H1 (cell line): ENCODE data around the gene AOAH. TPM values are rescaled to one million over a fixed set of nuclear protein-coding genes. Genes with fewer than 3 reads are reported as not detected.

ENCODE experiments used
- CTCF ChIA-PET: fragments of 300-600 bp; sonication (Branson Sonifier 250); formaldehyde crosslinking; loops from one replicate; lab custom pipeline; 2021; ENCODE audit not compliant: partially characterized antibody; lab: Charles Lee
- POLR2A ChIA-PET: fragments of 300-600 bp; sonication (Branson Sonifier 250); formaldehyde crosslinking; loops from one replicate; lab custom pipeline; 2021; ENCODE audit warnings: inconsistent platforms; ENCODE audit not compliant: partially characterized antibody; lab: Charles Lee
- DNase-seq, 2 experiments: peaks; one replicate each; pipeline versions ENCODE4 v3.0.0 to v3.0.0-alpha.2; 2010 to 2022; ENCODE audit warnings: low spot score in 2 of 2, low read depth in 1 of 2, mixed read lengths in 1 of 2
- FAIRE-seq: peaks from 2 replicates; lab custom pipeline; 2011; peaks lifted over from hg19 to GRCh38; lab: Jason Lieb, UNC
- H2AFZ ChIP-seq: 2 replicates; pipeline ENCODE4 v1.8.1; 2012; ENCODE audit warnings: low read length, inconsistent platforms
- H2AK5ac ChIP-seq: 2 replicates; pipeline ENCODE4 v1.6.1; 2013; ENCODE audit warnings: low read depth, low read length
- H2BK120ac ChIP-seq: replicated peaks from 2 replicates; pipeline ENCODE3; 2013; ENCODE audit warnings: low read depth, low read length, inconsistent platforms
- H2BK12ac ChIP-seq: 2 replicates; pipeline ENCODE4 v1.6.1; 2013; ENCODE audit warnings: low read depth, low read length
- H2BK15ac ChIP-seq: 2 replicates; pipeline ENCODE4 v1.6.1; 2013; ENCODE audit warnings: low read length
- H2BK20ac ChIP-seq: 2 replicates; pipeline ENCODE4 v1.6.1; 2013; ENCODE audit warnings: low read length
- H2BK5ac ChIP-seq: 2 replicates; pipeline ENCODE4 v1.6.1; 2013; ENCODE audit warnings: low read depth, low read length
- H3K14ac ChIP-seq: 2 replicates; pipeline ENCODE4 v1.6.1; 2013; ENCODE audit warnings: inconsistent platforms; ENCODE audit not compliant: insufficient read length
- H3K18ac ChIP-seq: 2 replicates; pipeline ENCODE4 v1.6.1; 2013; ENCODE audit warnings: low read length; ENCODE audit errors: extremely low read depth
- H3K23ac ChIP-seq: 2 replicates; pipeline ENCODE4 v1.6.1; 2013; ENCODE audit warnings: inconsistent platforms; ENCODE audit not compliant: insufficient read length
- H3K23me2 ChIP-seq: 2 replicates; pipeline ENCODE4 v1.6.1; 2013; ENCODE audit warnings: low read depth, low read length
- H3K27ac ChIP-seq: 2 replicates; pipeline ENCODE4 v1.6.1; 2011; ENCODE audit warnings: low read depth, low read length, inconsistent platforms
- H3K27me3 ChIP-seq, 4 experiments: replicated peaks in 1 of 4; 1 replicate in 1 of 4; 2 replicates in 3 of 4; pipeline versions ENCODE4 v1.6.1 to v1.8.1; 2011 to 2013; ENCODE audit warnings: low read length in 3 of 4, mild to moderate bottlenecking in 3 of 4, inconsistent platforms in 2 of 4, mixed read lengths in 2 of 4, moderate library complexity in 1 of 4; ENCODE audit not compliant: control insufficient read depth in 3 of 4, insufficient read depth in 3 of 4; ENCODE audit errors: extremely low read depth in 1 of 4
- H3K36me3 ChIP-seq, 4 experiments: 2 replicates each; pipeline versions ENCODE4 v1.6.1 to v1.8.1; 2011 to 2013; ENCODE audit warnings: mild to moderate bottlenecking in 4 of 4, low read length in 3 of 4, moderate library complexity in 2 of 4, control low read depth in 1 of 4, inconsistent platforms in 1 of 4; ENCODE audit not compliant: insufficient read depth in 4 of 4, control insufficient read depth in 2 of 4
- H3K4ac ChIP-seq: replicated peaks from 2 replicates; pipeline ENCODE3; 2013; ENCODE audit warnings: low read length, low read depth, mixed read lengths, inconsistent platforms; ENCODE audit not compliant: insufficient read length
- H3K4me1 ChIP-seq, 4 experiments: replicated peaks in 1 of 4; 1 replicate in 1 of 4; 2 replicates in 3 of 4; pipeline versions ENCODE4 v1.6.1 to v1.8.1; 2011 to 2013; ENCODE audit warnings: low read length in 3 of 4, inconsistent platforms in 2 of 4, mixed read lengths in 1 of 4; ENCODE audit not compliant: insufficient read depth in 4 of 4, control insufficient read depth in 3 of 4
- H3K4me2 ChIP-seq, 2 experiments: 2 replicates each; pipeline versions ENCODE4 v1.6.1 to v1.8.1; 2011 to 2013; ENCODE audit warnings: low read depth in 2 of 2, low read length in 2 of 2, control low read depth in 1 of 2, inconsistent platforms in 1 of 2, mild to moderate bottlenecking in 1 of 2; ENCODE audit not compliant: insufficient read depth in 1 of 2
- H3K4me3 ChIP-seq, 4 experiments: fragments of 200-600, 300-600 bp in 1 of 4; sonication (generic), shearing (Covaris generic), sonication (Bioruptor Twin) in 1 of 4; 2 replicates each; pipeline versions ENCODE4 v1.5.1 to v1.8.1; 2011 to 2016; ENCODE audit warnings: low read length in 4 of 4, low read depth in 3 of 4, control low read depth in 2 of 4, inconsistent platforms in 2 of 4, mild to moderate bottlenecking in 2 of 4, mixed read lengths in 1 of 4, moderate library complexity in 1 of 4; ENCODE audit not compliant: insufficient read depth in 2 of 4; ENCODE audit errors: extremely low read depth in 1 of 4
- H3K56ac ChIP-seq: replicated peaks from 2 replicates; pipeline ENCODE3; 2013; ENCODE audit warnings: low read depth, mild to moderate bottlenecking, mixed read lengths, low read length, inconsistent platforms; ENCODE audit not compliant: insufficient read length
- H3K79me1 ChIP-seq: 2 replicates; pipeline ENCODE4 v1.6.1; 2013; ENCODE audit warnings: low read depth, low read length, control low read depth
- H3K79me2 ChIP-seq, 2 experiments: 2 replicates each; pipeline versions ENCODE4 v1.6.1 to v1.8.1; 2012 to 2013; ENCODE audit warnings: low read length in 2 of 2, mild to moderate bottlenecking in 2 of 2, inconsistent platforms in 1 of 2; ENCODE audit not compliant: insufficient read depth in 2 of 2, control insufficient read depth in 1 of 2
- H3K9ac ChIP-seq, 4 experiments: replicated peaks in 1 of 4; 1 replicate in 1 of 4; 2 replicates in 3 of 4; pipeline versions ENCODE4 v1.6.1 to v1.8.1; 2011 to 2013; ENCODE audit warnings: low read depth in 3 of 4, low read length in 3 of 4, control low read depth in 2 of 4, mild to moderate bottlenecking in 2 of 4, moderate library complexity in 2 of 4, inconsistent platforms in 1 of 4; ENCODE audit errors: extremely low read depth in 1 of 4
- H3K9me3 ChIP-seq, 2 experiments: 2 replicates each; pipeline versions ENCODE4 v1.6.1 to v1.8.1; 2012 to 2013; ENCODE audit warnings: mild to moderate bottlenecking in 2 of 2, moderate library complexity in 2 of 2, control low read depth in 1 of 2, inconsistent platforms in 1 of 2, low read depth in 1 of 2, low read length in 1 of 2, mixed read lengths in 1 of 2; ENCODE audit not compliant: insufficient read depth in 2 of 2
- H4K20me1 ChIP-seq, 2 experiments: replicated peaks in 1 of 2; 2 replicates each; pipeline versions ENCODE3 to v1.8.1; 2011 to 2013; ENCODE audit warnings: inconsistent platforms in 2 of 2, low read length in 2 of 2, mild to moderate bottlenecking in 1 of 2; ENCODE audit not compliant: insufficient read depth in 2 of 2, control insufficient read depth in 1 of 2
- H4K5ac ChIP-seq: 2 replicates; pipeline ENCODE4 v1.6.1; 2013; ENCODE audit warnings: low read length, low read depth, mixed read lengths, inconsistent platforms; ENCODE audit not compliant: insufficient read length
- H4K8ac ChIP-seq: 2 replicates; pipeline ENCODE4 v1.8.0; 2013; ENCODE audit warnings: mild to moderate bottlenecking, moderate library complexity, low read length, inconsistent platforms; ENCODE audit not compliant: insufficient read depth; ENCODE audit errors: extremely low read depth
- H4K91ac ChIP-seq: replicated peaks from 2 replicates; pipeline ENCODE3; 2013; ENCODE audit warnings: low read length, mixed read lengths, inconsistent platforms; ENCODE audit not compliant: insufficient read length
- ASH2L ChIP-seq: fragments of 200-600, 300-600 bp; sonication (generic); IDR thresholded peaks from one replicate; pipeline ENCODE4 v1.7.1; 2017; ENCODE audit warnings: low read length
- BRCA1 ChIP-seq: IDR thresholded peaks from 2 replicates; pipeline ENCODE4 v1.6.1; 2012; ENCODE audit warnings: low read depth, low read length, improper control_type of control experiment
- CBX8 ChIP-seq: fragments of 300-800, 300-1000 bp; sonication (generic); IDR thresholded peaks from 2 replicates; pipeline ENCODE4 v1.7.1; 2016; ENCODE audit warnings: low read depth, low read length, borderline replicate concordance
- CHD1 ChIP-seq: IDR thresholded peaks from 2 replicates; pipeline ENCODE4 v1.6.1; 2012; ENCODE audit warnings: low read depth, low read length, improper control_type of control experiment
- EGR1 ChIP-seq: IDR thresholded peaks from 2 replicates; pipeline ENCODE4 v1.6.1; 2011; ENCODE audit warnings: low read depth, low read length, borderline replicate concordance
- EP300 ChIP-seq, 2 experiments: IDR thresholded peaks; 1 replicate in 1 of 2; 2 replicates in 1 of 2; pipeline ENCODE4 v1.6.1; 2011 to 2012; ENCODE audit warnings: low read depth in 2 of 2, low read length in 2 of 2, mild to moderate bottlenecking in 2 of 2, borderline replicate concordance in 1 of 2, inconsistent platforms in 1 of 2, moderate library complexity in 1 of 2
- MAX ChIP-seq: IDR thresholded peaks from 2 replicates; pipeline ENCODE4 v1.6.1; 2012; ENCODE audit warnings: inconsistent platforms
- NANOG ChIP-seq: IDR thresholded peaks from 2 replicates; pipeline ENCODE4 v1.6.1; 2011; ENCODE audit warnings: low read length, low read depth, mild to moderate bottlenecking, inconsistent platforms; ENCODE audit not compliant: insufficient read depth, poor library complexity, severe bottlenecking
- SAP30 ChIP-seq: fragments of 300-600 bp; sonication (generic); IDR thresholded peaks from 2 replicates; pipeline ENCODE4 v1.7.1; 2012; ENCODE audit warnings: low read length, moderate library complexity, mild to moderate bottlenecking, inconsistent platforms; ENCODE audit not compliant: insufficient read depth, insufficient replicate concordance
- SP2 ChIP-seq: IDR thresholded peaks from 2 replicates; pipeline ENCODE4 v1.6.1; 2012; ENCODE audit warnings: mild to moderate bottlenecking, low read length, inconsistent platforms
- ZNF274 ChIP-seq: IDR thresholded peaks from 2 replicates; pipeline ENCODE4 v1.7.0; 2012; ENCODE audit warnings: low read length, borderline replicate concordance; ENCODE audit errors: extremely low read depth
- WGBS, 2 experiments: shearing (Covaris generic) in 1 of 2; methylation state at CpG; one replicate each; pipeline versions ENCODE4 v1.1.6 to v1.1.7; 2013 to 2015; ENCODE audit warnings: low lambda C conversion rate in 2 of 2, mixed read lengths in 2 of 2, inconsistent platforms in 1 of 2, low coverage in 1 of 2, missing lambda C conversion rate in 1 of 2; ENCODE audit not compliant: insufficient replicate concordance in 2 of 2, insufficient coverage in 1 of 2, insufficient read length in 1 of 2; ENCODE audit errors: extremely low coverage in 1 of 2, missing lambda C conversion rate in 1 of 2; 5-methylcytosine and 5-hydroxymethylcytosine counted together
- polyA plus RNA-seq, 7 experiments: library from polyadenylated mRNA; depleted of rRNA in 3 of 7; stranded (reverse) in 5 of 7; unstranded in 2 of 7; fragments of >200 nt in 5 of 7; fragments of 200-250 nt in 2 of 7; gene quantifications; 1 replicate in 5 of 7; 2 replicates in 1 of 7; 4 replicates in 1 of 7; pipeline versions ENCODE4 v1.2.1 to v1.2.3, GENCODE V29; 2011 to 2013; ENCODE audit warnings: missing spikeins in 2 of 7, mixed read lengths in 2 of 7
- total RNA-seq: library from RNA; stranded (reverse); fragmentation: NEBNext Ultra II Directional; extraction: Animal tissue kit (Norgen Biotek cat#: 25700); gene quantifications from 2 replicates; pipeline ENCODE4 v1.2.1, GENCODE V29; 2021

AOAH gene
- total and polyA plus RNA-seq, 2 of the 8 experiments (the other 6 are each of a cell fraction or from before 2014, with no cell fraction given): 0.08 TPM; not detected in 1

- Histone ChIP-seq H3K27me3 (no peaks in the 10 kb centered on the region), H3K27ac (no peak overlapping the region), H2BK12ac (0 out of 2 replicates have a peak overlapping the region, but pooled peaks have one; percentile 78), H3K79me2 (no peaks in the 10 kb centered on the region), H3K4me3 (no peak overlapping the region), H4K91ac (no peak overlapping the region), H2BK5ac (no peak overlapping the region), H2AFZ (no peak overlapping the region), H3K9ac (no peak overlapping the region), H4K8ac (no peak overlapping the region), H3K23ac (no peak overlapping the region)
- ChIA-PET CTCF (interaction anchor here (1.1 to 1.4 kb wide), 2 partner anchors 84 to 122 kb away, joined by 3 read pairs; no protein-coding TSS in a partner anchor), POLR2A (no interaction called here)
- 92% methylated on average over 1 of the region's 1 CpG; no CpG with 5 or more reads in 1 of the 2 experiments for WGBS, 2 experiments
- no peak for TF ChIP-seq NANOG
- no peak for TF ChIP-seq CHD1
- no peak for TF ChIP-seq SAP30
- TF ChIP-seq ASH2L: no peak
- TF ChIP-seq MAX: no peak
- TF ChIP-seq ZNF274: no peak
- TF ChIP-seq SP2: no peak
- no peak for TF ChIP-seq BRCA1
- TF ChIP-seq CBX8: no peak
- no peak for TF ChIP-seq EP300 (IDR thresholded peaks at IDR 0.05; ENCODE audit: borderline replicate concordance in 1 of 2, low read depth in 2 of 2, low read length in 2 of 2)
- TF ChIP-seq EGR1: no peak
- TF ChIP-seq, all 59 proteins: peak for 0
- Histone ChIP-seq H3K4ac (peak overlapping the region; percentile 25), H3K4me2 (no peak overlapping the region), H2BK15ac (no peak overlapping the region), H2BK120ac (no peak overlapping the region), H3K4me1 (peaks cover 0 to 3% (median 0%) of the 10 kb centered on the region in 4 experiments; a peak in 1 of 7 replicates), H4K20me1 (no peaks in the 10 kb centered on the region), H3K18ac (no peak overlapping the region), H2AK5ac (no peak overlapping the region), H3K9me3 (0 out of 4 replicates have a peak, but pooled peaks cover 0 to 3% of the 10 kb centered on the region in 2 experiments), H3K14ac (no peak overlapping the region), H2BK20ac (no peak overlapping the region), H3K23me2 (no peaks in the 10 kb centered on the region), H3K56ac (no peak overlapping the region), H3K79me1 (no peaks in the 10 kb centered on the region), H4K5ac (no peak overlapping the region), H3K36me3 (no peaks in the 10 kb centered on the region)
- FAIRE-seq: no peak
- no peak for DNase-seq
These were observed 13.0 kb downstream of the AOAH start for GRCh38 chr7:36711256-36711655.
